Osteocyte (in vitro differentiated cells): Measurements from ENCODE around the gene FST. TPM values are rescaled to one million over a fixed set of nuclear protein-coding genes. Genes with fewer than 3 reads are reported as not detected.

Experiments
- DNase-seq: peaks from one replicate; pipeline ENCODE4 v3.0.0; 2021; ENCODE audit warnings: mixed read lengths; ENCODE audit not compliant: unreplicated experiment; ENCODE audit errors: extremely low spot score
- H3K27ac Mint-ChIP-seq: one replicate; pipeline ENCODE4 v1.8.0; 2021; ENCODE audit warnings: mild to moderate bottlenecking, mixed read lengths; ENCODE audit not compliant: unreplicated experiment
- H3K27me3 Mint-ChIP-seq: one replicate; pipeline ENCODE4 v1.8.0; 2021; ENCODE audit warnings: mixed read lengths; ENCODE audit not compliant: unreplicated experiment
- H3K36me3 Mint-ChIP-seq: one replicate; pipeline ENCODE4 v1.8.0; 2021; ENCODE audit warnings: mixed read lengths; ENCODE audit not compliant: unreplicated experiment
- H3K4me1 Mint-ChIP-seq: one replicate; pipeline ENCODE4 v1.8.0; 2021; ENCODE audit warnings: mixed read lengths; ENCODE audit not compliant: unreplicated experiment
- H3K4me3 Mint-ChIP-seq: one replicate; pipeline ENCODE4 v1.8.0; 2021; ENCODE audit warnings: mild to moderate bottlenecking, moderate library complexity, mixed read lengths; ENCODE audit not compliant: unreplicated experiment
- H3K9me3 Mint-ChIP-seq: one replicate; pipeline ENCODE4 v1.8.0; 2021; ENCODE audit warnings: mixed read lengths; ENCODE audit not compliant: unreplicated experiment
- total RNA-seq: library from RNA; stranded (reverse); gene quantifications from 2 replicates; pipeline ENCODE4 v1.2.1, GENCODE V29; 2021
- TF ChIP-seq, protein P1 (sequence below): fragments of 200-600 bp; sonication (generic); IDR thresholded peaks from 2 replicates; pipeline ENCODE4 v1.5.0; 2021; ENCODE audit warnings: antibody characterized with exemption, mild to moderate bottlenecking, moderate library complexity

FST gene
- total RNA-seq, 1 donor from 2014 or later = 14.1 TPM

DNA sequence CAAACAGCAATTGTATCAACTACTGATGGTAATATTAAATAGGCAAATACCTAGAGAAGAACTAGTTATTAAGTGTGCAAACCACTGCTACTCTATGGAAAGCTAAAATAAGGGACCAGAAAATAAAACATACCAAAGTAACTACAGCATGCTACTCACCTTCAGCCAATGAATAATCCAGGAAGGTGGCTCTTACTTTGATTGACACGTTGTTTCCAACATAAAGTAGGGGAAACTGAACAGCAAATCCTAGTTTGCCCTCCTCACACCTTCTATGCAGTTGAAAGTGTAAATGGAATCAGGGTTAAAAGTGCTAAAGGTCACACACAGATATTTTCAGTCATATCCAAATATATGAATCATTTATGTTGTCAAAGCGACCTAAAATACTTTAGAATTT, 5.1 kb upstream of the FST start:
- no peak overlapping the region for H3K4me3 Mint-ChIP-seq
- TF ChIP-seq, protein P1, sequence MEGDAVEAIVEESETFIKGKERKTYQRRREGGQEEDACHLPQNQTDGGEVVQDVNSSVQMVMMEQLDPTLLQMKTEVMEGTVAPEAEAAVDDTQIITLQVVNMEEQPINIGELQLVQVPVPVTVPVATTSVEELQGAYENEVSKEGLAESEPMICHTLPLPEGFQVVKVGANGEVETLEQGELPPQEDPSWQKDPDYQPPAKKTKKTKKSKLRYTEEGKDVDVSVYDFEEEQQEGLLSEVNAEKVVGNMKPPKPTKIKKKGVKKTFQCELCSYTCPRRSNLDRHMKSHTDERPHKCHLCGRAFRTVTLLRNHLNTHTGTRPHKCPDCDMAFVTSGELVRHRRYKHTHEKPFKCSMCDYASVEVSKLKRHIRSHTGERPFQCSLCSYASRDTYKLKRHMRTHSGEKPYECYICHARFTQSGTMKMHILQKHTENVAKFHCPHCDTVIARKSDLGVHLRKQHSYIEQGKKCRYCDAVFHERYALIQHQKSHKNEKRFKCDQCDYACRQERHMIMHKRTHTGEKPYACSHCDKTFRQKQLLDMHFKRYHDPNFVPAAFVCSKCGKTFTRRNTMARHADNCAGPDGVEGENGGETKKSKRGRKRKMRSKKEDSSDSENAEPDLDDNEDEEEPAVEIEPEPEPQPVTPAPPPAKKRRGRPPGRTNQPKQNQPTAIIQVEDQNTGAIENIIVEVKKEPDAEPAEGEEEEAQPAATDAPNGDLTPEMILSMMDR = no peak
- no peak for DNase-seq
- H3K27ac Mint-ChIP-seq = no peak overlapping the region
- no peaks in the 10 kb centered on the region for H3K9me3 Mint-ChIP-seq
- H3K27me3 Mint-ChIP-seq = no peaks in the 10 kb centered on the region
- no peaks in the 10 kb centered on the region for H3K36me3 Mint-ChIP-seq
- H3K4me1 Mint-ChIP-seq = peaks cover 9% of the 10 kb centered on the region

DNA sequence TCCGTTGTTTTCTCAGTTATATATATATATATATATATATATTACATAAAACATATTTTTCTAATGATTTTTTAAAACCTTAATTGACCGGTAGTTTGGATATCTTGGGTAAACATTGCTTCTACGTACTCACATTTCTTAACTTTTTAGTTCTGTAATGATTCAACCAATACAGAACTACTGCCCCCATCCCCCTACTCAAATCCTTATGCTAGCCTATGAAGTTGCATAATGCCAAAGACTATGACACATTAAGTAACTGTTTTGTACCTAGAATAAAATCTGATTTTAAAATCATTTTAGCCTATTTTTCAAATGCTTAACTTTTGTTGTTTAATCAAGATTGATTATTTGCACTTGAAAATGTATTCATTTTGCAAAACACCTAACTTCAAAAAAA, 4.4 kb upstream of the FST start:
- Mint-ChIP-seq H3K4me3 (no peak overlapping the region), H3K27me3 (no peaks in the 10 kb centered on the region), H3K9me3 (no peaks in the 10 kb centered on the region), H3K27ac (no peak overlapping the region), H3K4me1 (peaks cover 13% of the 10 kb centered on the region), H3K36me3 (no peaks in the 10 kb centered on the region)
- DNase-seq = no peak
- TF ChIP-seq, protein P1 = no peak

DNA sequence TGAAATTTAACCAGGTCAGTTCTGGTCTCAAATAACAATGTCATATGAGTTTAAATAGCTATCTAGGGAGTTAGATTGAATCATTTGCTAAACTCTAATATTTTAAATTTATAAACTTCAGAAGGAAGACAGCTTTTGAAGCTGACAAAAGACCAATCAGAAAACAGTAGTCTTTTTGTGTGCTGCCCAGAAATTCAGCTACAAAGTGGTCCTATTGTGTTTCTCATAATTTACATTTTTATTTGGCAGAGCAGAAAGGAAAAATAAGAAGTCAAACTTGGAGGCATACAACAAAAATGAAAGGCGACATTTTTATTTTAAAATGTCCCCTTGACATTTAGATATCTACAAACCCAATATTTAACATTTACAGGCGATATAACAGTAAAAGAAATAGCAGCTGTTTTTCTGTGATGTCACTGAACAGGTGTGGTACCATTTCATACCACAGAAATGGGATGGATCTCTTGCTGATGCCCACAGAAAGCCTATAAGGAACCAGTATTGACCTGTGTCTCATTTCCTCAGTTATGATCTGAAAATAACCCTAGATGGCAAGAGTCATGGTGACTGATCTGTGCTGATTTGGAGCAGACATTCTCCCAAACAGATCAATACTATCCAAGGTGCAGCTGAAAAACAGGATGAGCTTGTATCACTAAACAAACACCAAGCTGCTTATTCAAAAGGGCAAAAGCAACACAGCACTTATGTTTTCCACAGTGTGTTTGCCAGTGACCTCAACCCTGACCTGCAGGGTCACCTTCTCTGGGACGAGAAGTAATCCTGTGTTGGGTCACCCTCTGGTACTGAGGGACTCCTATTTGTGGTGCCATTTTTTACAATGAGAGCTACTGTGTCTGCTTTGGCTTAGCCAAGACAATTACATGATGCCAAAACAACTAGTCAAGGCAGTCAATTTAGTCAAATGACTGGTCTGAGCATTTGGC, 3.6 kb upstream of the FST start:
- Mint-ChIP-seq H3K27me3 (no peaks in the 10 kb centered on the region), H3K4me1 (peaks cover 18% of the 10 kb centered on the region), H3K27ac (no peak overlapping the region), H3K9me3 (no peaks in the 10 kb centered on the region), H3K36me3 (no peaks in the 10 kb centered on the region), H3K4me3 (no peak overlapping the region)
- TF ChIP-seq, protein P1 = no peak
- no peak for DNase-seq

DNA sequence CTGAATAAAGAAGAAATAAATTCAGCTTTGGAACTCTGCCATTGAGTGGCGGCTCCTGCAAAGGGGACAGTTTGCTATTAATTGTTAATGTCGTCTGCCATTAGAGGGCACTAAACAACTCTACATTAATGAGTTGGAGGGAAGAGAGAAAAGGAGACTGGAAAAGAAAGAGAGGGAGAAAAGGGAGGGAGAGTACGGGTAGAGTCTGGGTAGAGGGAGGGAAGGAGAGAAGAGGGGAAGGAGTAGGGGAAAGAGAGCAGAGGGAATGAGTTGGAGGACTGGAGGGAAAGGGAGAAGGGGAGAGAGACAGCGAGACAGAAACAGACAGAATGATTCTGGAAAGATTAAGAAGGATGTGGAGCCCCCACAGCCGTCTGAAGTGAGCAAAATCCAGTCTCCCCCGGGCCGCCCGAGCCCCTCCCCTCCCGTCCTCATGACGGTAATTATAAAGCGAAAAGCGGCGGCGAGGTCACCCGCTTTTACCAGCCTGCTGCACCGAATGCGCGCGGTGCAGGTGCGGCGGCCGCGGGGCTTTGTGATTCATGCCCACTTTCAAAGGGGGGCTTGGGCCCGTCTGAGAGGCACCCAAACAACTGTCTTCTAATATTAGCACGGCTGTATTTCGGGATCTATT, 1.9 kb upstream of the FST start:
- no peaks in the 10 kb centered on the region for H3K9me3 Mint-ChIP-seq

More for the DNA sequence above, 1.9 kb upstream of the FST start:
- TF ChIP-seq, protein P1 = peak; percentile 70
- peak overlapping the region; percentile 97 for H3K4me3 Mint-ChIP-seq
- H3K27ac Mint-ChIP-seq = peak overlapping the region; percentile 12
- H3K36me3 Mint-ChIP-seq = peaks cover 1% of the 10 kb centered on the region
- peaks cover 28% of the 10 kb centered on the region for H3K4me1 Mint-ChIP-seq
- no peaks in the 10 kb centered on the region for H3K27me3 Mint-ChIP-seq
- DNase-seq = no peak
